NCI-H1436 (cell line): ENCODE results near the gene NOP16.

Experiments
- DNase-seq: peaks from one replicate; lab custom pipeline; 2025; lab: John Stamatoyannopoulos, UW

NOP16 gene

DNA sequence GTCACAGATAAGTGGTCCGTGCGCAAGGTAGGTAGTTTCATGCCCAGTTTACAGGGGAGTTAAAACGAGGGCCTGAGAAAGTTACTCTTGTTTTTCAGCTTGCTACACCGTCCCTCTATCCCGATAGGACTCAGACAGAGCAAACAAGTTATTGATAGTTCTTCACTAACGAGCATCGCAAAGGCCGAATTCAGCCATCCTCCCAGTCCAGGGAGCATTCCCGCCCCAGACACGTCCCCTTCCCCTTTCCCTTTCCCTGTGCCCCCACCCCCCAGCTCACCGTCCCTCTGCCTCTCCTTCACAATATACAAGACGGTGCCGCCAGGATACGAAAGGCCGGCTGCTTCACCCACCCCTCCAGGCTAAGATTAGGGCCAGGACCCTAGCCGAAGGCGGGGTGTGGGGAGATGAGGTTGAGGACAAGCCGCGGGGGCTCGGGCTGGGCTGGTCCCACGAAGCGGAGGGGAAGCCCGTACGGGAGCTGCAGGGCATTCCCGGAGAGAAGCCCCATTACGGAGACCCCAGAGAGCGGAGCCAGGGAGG lies 27.4 kb downstream of the NOP16 start:
- DNase-seq, result no peak

- DNase-seq, result no peak
Observed at GRCh38 chr5:176359658-176360057, 28.7 kb downstream of the NOP16 start.

DNA sequence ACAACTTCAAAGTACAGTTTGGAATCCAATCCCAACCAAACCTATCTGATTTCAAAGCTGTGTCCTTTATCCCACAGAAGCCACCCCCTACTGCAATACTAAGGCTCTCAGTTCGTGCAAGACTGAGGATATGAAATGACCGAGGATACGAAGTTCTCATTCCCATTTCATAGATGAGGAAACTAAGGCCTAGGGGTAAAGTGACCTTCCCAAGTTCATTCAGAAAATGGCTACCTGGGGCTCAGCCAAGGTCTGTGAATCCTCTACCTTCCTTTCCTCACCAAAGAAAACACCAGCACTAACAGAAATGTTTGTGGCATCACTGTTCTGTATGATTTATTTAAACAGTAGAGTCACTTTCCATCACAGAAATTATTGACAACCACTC lies 32.2 kb downstream of the NOP16 start:
- no peak for DNase-seq

DNA sequence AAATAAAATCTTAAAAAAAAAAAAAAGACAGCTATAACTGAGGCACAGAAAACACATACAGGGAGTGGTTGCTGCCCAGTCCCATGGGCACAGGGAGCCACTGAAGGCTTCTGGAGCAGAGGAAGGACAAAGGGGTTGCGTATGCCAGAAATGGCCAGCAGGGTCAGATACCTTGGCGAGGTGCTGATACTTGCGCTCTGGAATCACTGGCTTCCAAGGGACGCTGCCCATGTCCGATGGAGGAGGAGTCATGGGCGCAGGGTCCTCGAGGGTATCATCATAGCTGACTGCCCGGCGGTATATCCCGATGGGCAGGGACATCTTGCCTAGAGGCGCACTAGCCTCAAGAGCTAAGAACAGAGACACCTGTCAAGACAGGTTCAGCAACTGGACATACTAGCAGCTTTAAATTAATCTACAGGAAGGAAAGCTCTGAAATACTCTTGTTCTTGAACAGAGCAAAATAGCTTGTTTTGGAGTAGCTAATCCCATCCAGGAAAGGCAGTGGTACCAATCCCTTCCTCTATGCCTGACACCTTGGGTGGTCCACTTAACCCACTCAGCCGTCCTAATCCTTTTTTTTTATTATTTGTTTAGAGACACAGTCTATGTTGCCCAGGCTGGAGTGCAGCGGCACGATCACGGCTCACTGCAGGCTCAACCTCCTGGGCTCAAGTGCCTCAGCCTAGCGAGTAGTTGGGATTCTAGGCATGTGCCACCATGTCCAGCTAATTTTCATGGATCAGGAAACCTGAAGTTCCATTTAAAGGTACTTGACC lies 32.8 kb downstream of the NOP16 start:
- no peak for DNase-seq

- no peak for DNase-seq
Observed at GRCh38 chr5:176353533-176353932, 34.9 kb downstream of the NOP16 start.

- no peak for DNase-seq
Observed at GRCh38 chr5:176352116-176352878, 36.1 kb downstream of the NOP16 start.

- DNase-seq, result no peak
Observed at GRCh38 chr5:176350416-176350815, 38.0 kb downstream of the NOP16 start.

DNA sequence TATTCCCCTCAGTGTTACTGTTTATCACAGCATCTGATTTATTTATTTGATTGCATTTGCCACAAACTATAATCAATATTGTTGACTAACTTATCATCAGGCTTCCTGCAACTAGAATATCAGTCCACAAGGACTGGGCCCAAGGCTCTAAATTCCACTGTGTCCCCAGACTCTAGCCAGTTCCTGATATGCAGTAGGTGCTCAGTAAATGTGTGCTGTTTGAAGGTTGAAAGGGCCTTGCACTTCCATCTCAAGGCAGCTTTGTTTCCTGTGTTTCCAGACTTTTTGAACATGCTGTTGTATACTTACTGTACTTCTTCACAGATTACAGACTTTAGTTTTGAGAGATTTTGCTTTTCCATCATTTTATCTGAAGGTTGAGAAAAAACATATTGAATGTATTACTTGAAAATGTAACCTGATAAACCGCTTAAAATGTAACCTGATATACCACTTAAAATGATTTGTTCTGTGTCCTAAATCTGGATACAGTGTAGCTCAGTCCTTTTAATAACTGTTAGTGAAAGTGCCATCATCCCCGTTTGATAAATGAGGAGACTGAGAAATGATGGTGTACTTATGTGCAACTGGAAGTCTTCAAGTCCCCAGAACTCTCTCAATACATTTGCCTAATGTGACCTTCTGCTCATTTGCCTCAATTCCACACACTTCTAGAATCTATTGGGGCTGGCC lies 45.5 kb downstream of the NOP16 start:
- no peak for DNase-seq

- DNase-seq, result no peak
Observed at GRCh38 chr5:176342158-176342483, 46.3 kb downstream of the NOP16 start.

DNA sequence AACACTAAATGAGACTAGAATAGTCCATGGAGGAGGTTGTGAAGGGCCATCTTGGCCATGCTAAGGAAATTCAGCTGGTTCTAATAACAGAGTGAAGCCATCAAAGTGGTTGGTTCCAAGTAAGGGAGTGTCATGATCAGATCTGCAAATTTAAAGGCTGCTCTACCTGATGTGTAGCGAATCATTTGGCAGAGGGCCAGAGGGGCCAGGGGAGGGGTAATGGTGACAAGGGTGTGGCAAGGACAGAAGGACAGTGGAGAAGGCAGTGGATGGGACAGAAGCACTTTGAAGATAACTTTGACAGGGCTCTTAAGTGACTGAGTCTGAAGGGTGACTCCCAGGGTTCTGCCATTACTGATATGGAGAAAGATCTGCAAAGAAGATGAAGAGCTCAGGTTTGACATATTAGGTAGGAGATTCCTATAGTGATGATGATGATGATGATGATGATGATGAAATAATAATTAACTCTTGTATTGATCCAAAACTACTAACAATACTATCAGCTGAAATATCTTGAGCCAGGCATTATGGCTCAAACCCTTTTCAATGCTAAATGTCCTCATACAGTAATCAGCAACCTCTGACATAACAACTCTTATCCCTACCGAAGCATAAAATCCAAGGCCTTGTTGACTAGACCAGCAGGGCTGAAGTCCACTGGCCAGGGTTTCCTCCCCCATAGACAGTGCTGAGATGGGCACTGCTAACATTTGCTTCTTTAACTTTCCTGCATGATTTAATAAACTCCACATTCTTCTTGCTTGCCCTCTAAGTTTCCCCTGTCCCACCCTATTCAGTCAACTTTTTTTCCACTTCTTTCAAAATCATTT lies 46.9 kb downstream of the NOP16 start:
- no peak for DNase-seq

GRCh38 chr5:176339304-176339703 lies 49.1 kb downstream of the NOP16 start:
- DNase-seq, result no peak

GRCh38 chr5:176337913-176338312 lies 50.5 kb downstream of the NOP16 start:
- no peak for DNase-seq

DNA sequence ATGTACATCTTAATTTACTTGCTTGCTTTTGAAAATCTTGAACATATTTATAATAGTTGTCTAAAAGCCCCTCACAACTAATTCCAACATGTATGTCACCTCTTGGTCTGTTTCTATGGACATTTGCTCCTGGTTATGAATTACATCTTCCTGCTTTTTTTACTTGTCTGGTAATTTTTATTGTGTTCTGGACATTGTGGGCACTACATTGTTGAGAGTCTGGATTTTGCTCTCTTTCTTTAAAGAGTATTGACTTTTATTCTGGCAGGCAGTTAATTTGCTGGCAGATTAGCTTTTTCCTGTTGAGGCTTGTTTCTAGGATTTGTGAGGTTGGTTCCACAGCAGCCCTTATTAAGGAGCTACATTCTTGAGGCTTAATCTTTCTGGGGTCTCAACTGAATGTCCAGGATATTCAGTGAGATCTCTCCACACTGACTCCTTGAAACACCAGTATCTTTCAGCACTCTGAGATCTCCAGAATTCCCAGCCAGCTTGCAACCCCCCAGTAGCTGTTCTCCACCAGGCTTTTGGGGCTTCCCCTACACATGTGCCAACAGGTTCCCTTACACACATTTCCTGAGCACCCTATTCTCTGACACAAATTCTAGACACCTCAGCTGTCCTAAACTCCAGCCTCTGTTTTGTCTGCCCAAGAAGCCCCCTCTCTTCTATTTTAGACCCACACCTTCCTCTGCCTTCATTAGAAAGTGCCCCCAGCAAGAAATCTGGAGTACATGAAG lies 54.2 kb downstream of the NOP16 start:
- no peak for DNase-seq
